HK-2 (cell line): Measurements from ENCODE around the gene RFX2.
"Not testable (repeated sequence)": the region's sequence is repeated elsewhere in the genome, so short reads cannot be mapped to it uniquely, and the experiment has no call there.

Source experiments
- DNase-seq: peaks from one replicate; pipeline ENCODE4 v3.0.0-alpha.2; 2018; ENCODE audit not compliant: unreplicated experiment

Gene RFX2

DNA sequence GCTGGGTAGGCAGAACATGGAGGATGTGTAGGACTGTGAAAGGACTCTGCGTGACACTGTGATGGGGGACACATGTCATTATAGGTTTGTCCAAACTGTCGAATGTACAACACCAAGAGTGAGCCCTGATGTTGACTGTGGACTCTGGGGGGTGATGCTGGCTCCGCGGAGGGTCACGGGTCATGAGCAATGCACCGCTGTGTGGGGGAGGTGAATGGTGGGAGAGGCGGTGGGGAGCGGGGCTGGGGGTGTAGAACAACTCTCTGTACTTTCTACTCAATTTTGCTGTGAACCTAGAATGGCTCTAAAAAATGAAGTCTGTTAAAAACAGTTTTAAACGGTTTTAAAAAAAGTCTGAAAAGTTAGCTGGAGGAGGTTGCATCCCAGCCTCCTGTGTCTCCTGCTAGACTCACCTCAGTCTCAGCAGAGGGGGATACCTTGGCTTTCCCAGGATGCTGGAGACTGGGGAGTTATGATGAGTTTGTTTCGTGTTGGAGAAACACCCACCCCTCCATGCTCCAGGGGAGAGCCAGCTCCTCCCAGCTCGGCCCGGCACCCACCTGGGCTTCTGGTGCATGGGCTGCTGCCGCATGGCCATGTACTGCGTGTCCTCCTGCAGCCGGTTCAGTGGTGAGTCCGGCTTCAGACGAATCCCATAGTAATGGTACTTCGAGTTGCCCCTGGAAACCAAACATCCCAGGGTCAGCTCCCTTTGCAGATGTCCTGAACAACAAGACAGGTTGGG is 97.7 kb downstream of the RFX2 start:
- DNase-seq, result no peak

DNA sequence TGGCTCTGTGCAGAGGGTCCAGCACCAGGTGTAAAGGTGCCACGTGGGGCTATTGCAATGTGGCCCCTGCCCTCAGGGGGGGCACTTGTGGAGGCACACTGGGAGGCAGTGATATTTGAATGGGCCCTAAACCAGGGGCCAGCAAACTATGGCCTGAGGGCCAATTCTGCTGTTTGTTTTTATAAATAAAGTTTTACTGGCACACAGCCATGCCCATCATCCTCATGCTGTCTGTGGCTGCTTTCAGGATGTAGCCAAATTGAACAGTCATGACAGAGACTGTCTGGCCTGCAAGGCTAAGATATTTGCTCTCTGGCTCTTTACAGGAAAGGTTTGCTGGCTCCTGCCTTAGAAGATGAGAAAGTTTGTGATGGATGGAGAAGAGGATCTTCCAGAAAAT is 98.5 kb downstream of the RFX2 start:
- DNase-seq, result no peak

DNA sequence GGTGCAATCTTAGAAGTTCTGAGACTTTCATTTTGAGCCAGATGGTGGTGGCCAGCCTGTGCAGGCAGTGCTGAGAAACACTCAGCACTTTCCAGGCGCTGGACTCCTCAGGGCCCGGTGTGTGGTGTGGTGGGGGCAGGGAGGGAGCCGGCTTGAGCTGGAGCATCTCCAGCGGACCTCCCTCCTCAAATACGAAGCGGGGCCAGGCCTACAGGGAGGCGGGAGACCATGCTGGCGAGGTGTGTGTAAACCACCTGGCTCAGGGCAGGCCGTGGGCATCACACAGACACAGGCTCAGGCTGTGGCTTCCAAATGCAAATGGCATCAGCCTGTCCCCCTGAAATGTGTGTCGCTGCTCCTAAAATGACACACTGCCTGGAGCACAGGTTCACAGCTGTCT is 99.1 kb downstream of the RFX2 start:
- DNase-seq, result no peak

GRCh38 chr19:6010107-6010506 is 100.2 kb downstream of the RFX2 start:
- no peak for DNase-seq

GRCh38 chr19:6007866-6008265 is 102.4 kb downstream of the RFX2 start:
- no peak for DNase-seq

DNA sequence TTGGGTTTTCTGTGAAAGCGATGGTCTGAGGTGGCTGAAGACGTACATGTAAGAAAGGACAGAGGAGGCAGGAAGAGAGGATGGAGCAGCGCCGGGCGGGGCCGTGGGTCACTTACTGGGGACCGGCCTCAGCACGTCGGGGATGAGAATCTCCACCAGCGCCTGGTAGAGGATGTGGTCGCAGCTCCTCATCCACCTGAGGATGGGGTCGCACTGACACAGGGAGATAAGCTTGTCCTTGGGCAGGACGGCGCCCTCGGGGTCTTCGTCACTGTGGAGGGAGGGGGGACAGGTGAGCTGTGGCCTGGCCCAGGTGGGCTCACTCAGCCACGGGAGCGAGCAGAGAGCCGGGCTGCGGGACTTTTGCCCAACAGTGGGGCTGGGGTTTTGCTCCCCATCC is 103.4 kb downstream of the RFX2 start:
- DNase-seq, result no peak

- DNase-seq, result not testable (repeated sequence)
Observed at GRCh38 chr19:6006070-6006446, 104.2 kb downstream of the RFX2 start.

DNA sequence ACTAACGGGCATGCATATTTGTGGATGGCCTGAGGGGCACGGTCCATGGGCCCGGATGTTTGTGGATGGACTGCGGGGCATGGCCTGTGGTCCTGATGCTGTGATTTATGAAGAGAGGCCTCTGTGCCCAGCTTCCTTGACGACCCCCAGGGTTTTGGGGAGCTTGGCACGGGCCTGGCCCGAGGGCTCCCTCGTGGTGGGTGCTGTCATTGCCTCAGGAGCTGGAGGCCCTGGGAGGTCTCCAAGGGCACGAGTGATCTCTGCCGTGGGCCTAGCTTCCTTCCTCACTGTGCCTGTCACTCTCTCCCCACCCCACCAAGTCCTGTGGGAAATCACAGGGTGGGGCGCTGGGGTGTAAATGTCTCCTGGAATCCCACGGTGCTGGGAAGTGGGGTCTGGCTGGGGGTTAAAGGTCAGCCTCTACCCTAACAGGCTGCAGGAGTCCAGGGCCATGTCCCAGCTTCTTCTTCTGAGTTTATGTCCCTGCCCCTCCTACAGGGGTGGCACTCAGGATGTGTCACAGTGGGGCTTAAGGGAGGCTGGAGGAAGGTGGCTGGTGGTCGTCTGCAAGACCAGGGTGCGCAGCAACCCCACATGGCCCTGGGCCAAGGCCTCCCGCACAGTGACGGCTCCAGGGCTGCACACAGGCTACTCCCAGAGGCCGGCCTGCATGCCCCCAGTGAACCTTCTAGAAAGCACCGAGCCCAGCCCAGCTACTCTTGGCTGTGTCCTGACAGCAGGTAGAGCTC is 104.8 kb downstream of the RFX2 start:
- DNase-seq, result no peak

- no peak for DNase-seq
Observed at GRCh38 chr19:6003976-6004375, 106.3 kb downstream of the RFX2 start.

GRCh38 chr19:6002591-6002990 is 107.7 kb downstream of the RFX2 start:
- no peak for DNase-seq

DNA sequence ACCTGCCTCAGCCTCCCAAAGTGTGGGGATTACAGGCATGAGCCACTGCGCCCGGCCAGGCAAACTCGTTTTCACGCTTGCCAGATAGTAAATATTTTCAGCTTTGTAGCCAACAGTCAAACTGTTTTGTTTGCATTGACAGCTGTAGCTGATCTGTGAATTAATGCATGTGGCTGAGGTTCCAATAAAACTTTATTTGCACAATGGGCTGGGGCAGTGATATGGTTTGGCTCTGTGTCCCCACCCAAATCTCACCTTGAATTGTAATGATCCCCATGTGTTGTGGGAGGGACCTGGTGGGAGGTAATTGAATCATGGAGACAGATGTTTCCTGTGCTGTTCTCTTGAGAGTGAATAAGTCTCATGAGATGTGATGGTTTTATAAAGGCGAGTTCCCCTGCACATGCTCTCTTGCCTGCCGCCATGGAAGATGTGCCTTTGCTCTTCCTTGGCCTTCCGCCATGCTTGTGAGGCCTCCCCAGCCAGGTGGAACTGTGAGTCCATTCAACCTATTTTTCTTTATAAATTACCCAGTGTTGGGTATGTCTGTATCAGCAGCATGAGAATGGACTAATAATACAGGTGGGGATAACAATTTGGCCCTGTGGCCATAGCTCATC is 110.0 kb downstream of the RFX2 start:
- no peak for DNase-seq

- no peak for DNase-seq
Observed at GRCh38 chr19:5999693-6000092, 110.6 kb downstream of the RFX2 start.

DNA sequence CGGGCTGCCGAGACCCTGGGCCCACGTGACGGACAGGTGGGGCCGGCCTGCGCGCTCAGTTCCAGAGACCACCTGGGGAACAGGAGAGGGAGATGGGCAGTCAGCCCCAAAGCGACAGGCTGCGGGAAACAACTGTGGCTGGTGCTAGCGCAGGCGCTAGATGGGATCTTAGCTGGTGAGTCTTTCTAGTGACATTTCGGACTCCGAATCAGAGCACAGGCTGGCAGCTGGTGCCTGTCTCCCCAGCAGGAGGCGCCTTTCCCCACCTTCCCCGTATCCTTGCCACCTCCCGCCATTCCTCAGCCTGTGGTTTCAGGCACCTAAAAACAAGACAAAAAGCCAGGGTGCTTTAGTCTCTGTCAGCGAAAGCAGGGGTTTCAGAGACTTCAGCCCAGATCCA is 112.9 kb downstream of the RFX2 start:
- DNase-seq, result no peak

GRCh38 chr19:5996623-5997320 is 113.5 kb downstream of the RFX2 start:
- no peak for DNase-seq

GRCh38 chr19:5996102-5996501 is 114.2 kb downstream of the RFX2 start:
- DNase-seq, result no peak

- no peak for DNase-seq
Observed at GRCh38 chr19:5995606-5996005, 114.7 kb downstream of the RFX2 start.

- no peak for DNase-seq
Observed at GRCh38 chr19:5994405-5995165, 115.7 kb downstream of the RFX2 start.

DNA sequence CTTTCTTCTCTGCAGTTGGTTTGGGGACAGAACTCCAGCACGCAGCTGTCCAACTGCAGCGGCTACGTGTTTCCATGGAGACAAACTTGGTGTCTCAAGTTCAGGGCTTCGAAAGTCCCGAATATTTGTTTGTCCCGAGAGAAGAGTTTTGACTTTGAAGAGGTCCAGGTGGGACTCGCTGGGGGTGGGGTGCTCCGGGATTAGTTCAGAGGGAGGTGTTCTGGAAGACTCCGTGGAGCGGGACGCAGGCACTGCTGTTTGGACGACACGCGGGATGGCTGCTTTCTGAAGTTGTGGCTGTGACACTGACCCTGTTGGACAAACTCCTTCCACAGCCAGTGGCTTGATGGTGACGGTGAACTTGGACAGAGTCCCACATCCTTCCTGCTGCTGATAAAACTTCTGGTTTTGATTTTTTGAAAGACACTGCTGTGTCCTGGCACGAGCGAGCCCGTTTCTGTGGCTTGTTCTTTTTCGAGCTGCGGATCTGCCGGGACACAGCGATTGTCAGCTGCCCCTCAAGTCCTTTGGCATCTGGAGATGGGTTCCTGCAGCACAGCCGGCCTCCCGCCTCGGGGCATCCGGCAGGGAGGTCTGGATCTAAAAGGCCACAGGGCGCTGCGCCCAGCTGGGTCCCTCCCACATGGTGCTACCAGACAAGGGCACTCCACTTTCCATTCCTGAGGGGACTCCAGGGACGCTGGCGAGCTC is 116.5 kb downstream of the RFX2 start:
- no peak for DNase-seq

- DNase-seq, result no peak
Observed at GRCh38 chr19:5993201-5993600, 117.1 kb downstream of the RFX2 start.

GRCh38 chr19:5992756-5993155 is 117.5 kb downstream of the RFX2 start:
- DNase-seq, result no peak

DNA sequence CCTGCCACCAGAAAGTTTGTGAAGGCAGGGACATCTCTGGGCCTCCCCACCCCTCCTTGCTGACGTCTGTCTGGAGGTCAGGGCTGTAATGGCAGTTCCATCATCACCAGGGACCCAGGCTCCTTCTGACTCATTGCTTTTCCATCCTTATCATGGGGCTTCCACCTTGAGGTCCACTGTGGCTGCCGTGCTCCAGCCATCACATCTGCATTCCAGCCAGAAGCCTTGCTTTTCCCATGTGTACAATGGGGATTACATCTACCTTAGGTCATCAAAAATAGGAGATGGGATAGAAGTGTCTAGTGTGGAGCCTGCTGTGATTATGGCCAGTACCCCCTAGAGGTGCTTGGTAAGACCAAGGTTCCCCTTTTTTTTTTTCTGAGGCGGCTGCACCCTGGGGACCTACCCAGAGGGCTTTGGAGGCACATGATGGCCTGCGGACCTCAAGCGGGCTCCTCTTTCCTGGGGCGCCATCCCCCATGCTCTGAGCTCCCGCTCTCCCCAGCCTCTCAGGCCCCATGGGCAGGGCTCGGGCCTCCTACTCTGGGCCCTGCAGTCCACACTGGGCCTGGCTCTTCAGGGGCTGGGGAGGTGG is 119.0 kb downstream of the RFX2 start:
- DNase-seq, result no peak
